Measurements from ENCODE around the gene MATN1. TPM values are rescaled to one million over a fixed set of nuclear protein-coding genes. Genes with fewer than 3 reads are reported as not detected.

MATN1 gene
- total and polyA plus RNA-seq, 2 of the 4 experiments (the other 2 are of a cell fraction): 0.27 TPM; not detected in 1

GRCh38 chr1:30714536-30715090 is 8.8 kb downstream of the MATN1 start:
- WGBS, 2 experiments (ENCODE audit: extremely low coverage in 2 of 2, insufficient read length in 1 of 2): 75% methylated on average over 6 of the region's 8 CpGs; no CpG with 5 or more reads in 1 of the 2 experiments
- no TSS peak for BruUV-seq (replicated peaks)

More at GRCh38 chr1:30714536-30715090, 8.8 kb downstream of the MATN1 start:
- Histone ChIP-seq H4K8ac (ENCODE audit: low read depth in 2 of 2, low read length in 2 of 2) (no peak overlapping the region), H4K20me1 (ENCODE audit: insufficient read depth, low read length) (peaks cover 4% of the 10 kb centered on the region), H3K36me3 (ENCODE audit: control insufficient read depth, insufficient read depth, low read length) (no peaks in the 10 kb centered on the region), H3K4me3 (ENCODE audit: insufficient read depth, low read depth, low read length) (no peak overlapping the region), H3K14ac (replicated peaks; ENCODE audit: low read depth, low read length) (no peak overlapping the region), H2BK20ac (ENCODE audit: low read depth, low read length) (no peak overlapping the region), H2AFZ (replicated peaks; ENCODE audit: low read length, poor library complexity) (no peak overlapping the region), H3K4ac (ENCODE audit: low read depth, low read length) (no peak overlapping the region), H3K9me3 (ENCODE audit: control insufficient read depth, insufficient read depth, low read length) (no peaks in the 10 kb centered on the region; the same call in 1 of the 2 replicates), H4K91ac (ENCODE audit: insufficient read depth, low read depth, low read length) (no peak overlapping the region), H3K4me1 (ENCODE audit: control insufficient read depth, insufficient read depth, low read length) (peaks cover 4% of the 10 kb centered on the region; the same call in 1 of the 2 replicates), H3K23ac (ENCODE audit: low read depth, low read length) (no peak overlapping the region), H2AK9ac (replicated peaks; ENCODE audit: low read depth, low read length, poor library complexity) (no peak overlapping the region), H2BK15ac (ENCODE audit: low read depth, low read length) (no peak overlapping the region), H3K4me2 (ENCODE audit: low read depth, low read length) (no peak overlapping the region), H3K79me1 (ENCODE audit: low read depth in 1 of 2, low read length in 2 of 2) (peaks cover 0 to 6% of the 10 kb centered on the region in 2 experiments; a peak in 1 of 4 replicates), H2BK5ac (ENCODE audit: low read depth, low read length, poor library complexity, severe bottlenecking) (no peak overlapping the region), H4K5ac (ENCODE audit: low read depth, low read length) (no peak overlapping the region), H3K27ac (ENCODE audit: insufficient read depth, low read length) (no peak overlapping the region), H2BK120ac (ENCODE audit: low read depth, low read length) (no peak overlapping the region), H3K9ac (ENCODE audit: low read depth, low read length) (no peak overlapping the region), H3K9me1 (ENCODE audit: insufficient read depth, low read length) (no peaks in the 10 kb centered on the region), H3K56ac (ENCODE audit: extremely low read depth, insufficient read depth, low read length) (no peak overlapping the region), H2AK5ac (ENCODE audit: low read depth, low read length) (no peak overlapping the region), H3K18ac (ENCODE audit: low read depth, low read length) (no peak overlapping the region), H3K27me3 (ENCODE audit: control insufficient read depth, insufficient read depth, low read length) (peaks cover 30% of the 10 kb centered on the region)
- POLR2A ChIA-PET (ENCODE audit: unreplicated experiment): no interaction called here
- dilution Hi-C loops (cut with HindIII; ENCODE audit: low sequenced_read_pairs, unreplicated experiment) (no loop called here), in situ Hi-C loops (cut with MboI; ENCODE audit: low sequenced_read_pairs) (loop anchor here (10.0 kb wide), 1 partner anchor 1480 kb away; the partner anchor contains the start of genes MECR and PTPRU), intact Hi-C loops (cut with micrococcal nuclease) (no loop called here)
- TF ChIP-seq ELK1 (IDR thresholded peaks at IDR 0.05; ENCODE audit: borderline replicate concordance, low read depth, low read length): no peak
- no peak for TF ChIP-seq BHLHE40 (IDR thresholded peaks at IDR 0.05; ENCODE audit: low read depth, low read length)
- no peak for TF ChIP-seq MAFK (IDR thresholded peaks at IDR 0.05; ENCODE audit: low read depth, low read length)
- no peak for TF ChIP-seq CHD1 (IDR thresholded peaks at IDR 0.05; ENCODE audit: low read depth, low read length)
- no peak for TF ChIP-seq USF2 (IDR thresholded peaks at IDR 0.05; ENCODE audit: low read depth, low read length)
- no peak for TF ChIP-seq NFE2L2 (IDR thresholded peaks at IDR 0.05; ENCODE audit: low read depth, low read length)
- no peak for TF ChIP-seq FOS (IDR thresholded peaks at IDR 0.05; ENCODE audit: low read depth, low read length)
- TF ChIP-seq CEBPB (IDR thresholded peaks at IDR 0.05; ENCODE audit: low read depth, low read length): no peak
- no peak for TF ChIP-seq RAD21 (IDR thresholded peaks at IDR 0.05; ENCODE audit: low read length)
- no peak for TF ChIP-seq MAZ (IDR thresholded peaks at IDR 0.05; ENCODE audit: borderline replicate concordance, low read depth, low read length)
- TF ChIP-seq MXI1 (IDR thresholded peaks at IDR 0.05; ENCODE audit: borderline replicate concordance, low read depth, low read length): no peak
- TF ChIP-seq RCOR1 (IDR thresholded peaks at IDR 0.05; ENCODE audit: insufficient replicate concordance, low read length): no peak
- no peak for TF ChIP-seq RFX5 (IDR thresholded peaks at IDR 0.05; ENCODE audit: low read depth, low read length)
- ATAC-seq (ENCODE audit: low read depth) (no peak), DNase-seq (no peak)
- CTCF ChIA-PET: no interaction called here

Data from IMR-90 (cell line).